GM12878 (cell line): Measurements from ENCODE around the gene MAST4. TPM values are rescaled to one million over a fixed set of nuclear protein-coding genes. Genes with fewer than 3 reads are reported as not detected.

Experiments
- ATAC-seq: fragments of 200-7000 bp; cut with Tn5 transposase; 3 replicates; pipeline ENCODE4 v1.9.1; 2020; ENCODE audit warnings: mild to moderate bottlenecking, moderate library complexity
- BruUV-seq: library from RNA; stranded (reverse); fragments of 400-500 nt; replicated peaks from 2 replicates; lab custom pipeline; 2021; lab: Mats Ljungman, UMichigan
- CTCF ChIA-PET: fragments of 300-600 bp; sonication (Branson Sonifier 250); formaldehyde crosslinking; extraction: SDS; loops from one replicate; lab custom pipeline; 2021; ENCODE audit warnings: inconsistent platforms; lab: Yijun Ruan, JAX
- POLR2A ChIA-PET: fragments of 350-600 bp; formaldehyde crosslinking; extraction: SDS; loops from one replicate; lab custom pipeline; 2021; ENCODE audit warnings: inconsistent platforms; lab: Charles Lee
- RAD21 ChIA-PET: fragments of 300-600 bp; sonication (Branson Sonifier 250); formaldehyde crosslinking; loops from one replicate; lab custom pipeline; 2023; ENCODE audit warnings: antibody characterized with exemption; ENCODE audit not compliant: unreplicated experiment; lab: Charles Lee
- SMC1A ChIA-PET: fragments of 300-600 bp; sonication (Branson Sonifier 250); formaldehyde crosslinking; loops from one replicate; lab custom pipeline; 2023; ENCODE audit not compliant: unreplicated experiment, uncharacterized antibody; lab: Charles Lee
- DNase-seq: peaks from one replicate; pipeline ENCODE4 v3.0.0-alpha.2; 2011; ENCODE audit warnings: low read depth, low spot score
- FAIRE-seq: peaks from 3 replicates; lab custom pipeline; 2011; peaks lifted over from hg19 to GRCh38; lab: Jason Lieb, UNC
- H2AFZ ChIP-seq: 2 replicates; pipeline ENCODE4 v1.6.0; 2011; ENCODE audit warnings: low read depth, low read length, control low read depth; ENCODE audit not compliant: control insufficient read depth
- H3K27ac ChIP-seq: 2 replicates; pipeline ENCODE4 v1.5.1; 2011; ENCODE audit warnings: control low read depth; ENCODE audit not compliant: control insufficient read depth, insufficient read depth
- H3K27me3 ChIP-seq, 2 experiments: replicated peaks in 1 of 2; 2 replicates each; pipeline versions ENCODE4 v1.6.0 to v1.6.1; 2011; ENCODE audit warnings: low read length in 1 of 2; ENCODE audit not compliant: control insufficient read depth in 2 of 2, insufficient read depth in 2 of 2
- H3K36me3 ChIP-seq, 2 experiments: 2 replicates each; pipeline ENCODE4 v1.5.1; 2011; ENCODE audit warnings: low read length in 1 of 2; ENCODE audit not compliant: control insufficient read depth in 2 of 2, insufficient read depth in 2 of 2
- H3K4me1 ChIP-seq: 2 replicates; pipeline ENCODE4 v1.6.1; 2011; ENCODE audit warnings: mild to moderate bottlenecking, low read length, moderate library complexity, mixed read lengths; ENCODE audit not compliant: control insufficient read depth, insufficient read depth
- H3K4me2 ChIP-seq: 2 replicates; pipeline ENCODE4 v1.6.0; 2011; ENCODE audit warnings: control low read depth; ENCODE audit not compliant: control insufficient read depth, insufficient read depth
- H3K4me3 ChIP-seq: fragments of 200-600 bp; sonication (generic); 2 replicates; pipeline ENCODE4 v1.5.1; 2016
- H3K79me2 ChIP-seq: 2 replicates; pipeline ENCODE4 v1.6.0; 2011; ENCODE audit warnings: low read length; ENCODE audit not compliant: control insufficient read depth, insufficient read depth
- H3K9ac ChIP-seq: 2 replicates; pipeline ENCODE4 v1.8.0; 2011; ENCODE audit warnings: low read length, control low read depth, mixed read lengths; ENCODE audit not compliant: control insufficient read depth, insufficient read depth
- H3K9me3 ChIP-seq: replicated peaks from 3 replicates; pipeline ENCODE4 v1.5.1; 2011; ENCODE audit warnings: mild to moderate bottlenecking, low read length; ENCODE audit not compliant: control insufficient read depth, insufficient read depth
- H4K20me1 ChIP-seq: 2 replicates; pipeline ENCODE4 v1.6.0; 2011; ENCODE audit not compliant: control insufficient read depth, insufficient read depth
- CHD1 ChIP-seq: IDR thresholded peaks from 2 replicates; pipeline ENCODE4 v1.6.1; 2012; ENCODE audit warnings: low read depth, low read length, improper control_type of control experiment
- EZH2 ChIP-seq: IDR thresholded peaks from 2 replicates; pipeline ENCODE4 v1.6.1; 2012; ENCODE audit warnings: low read depth, mild to moderate bottlenecking, control low read depth, inconsistent platforms, low read length, borderline replicate concordance; ENCODE audit not compliant: control insufficient read depth
- FOXK2 ChIP-seq: fragments of 450-650 bp; IDR thresholded peaks from 2 replicates; pipeline ENCODE4 v1.6.1; 2017; ENCODE audit warnings: mild to moderate bottlenecking, moderate library complexity
- JUND ChIP-seq: IDR thresholded peaks from 2 replicates; pipeline ENCODE4 v1.6.1; 2012; ENCODE audit warnings: low read depth, mild to moderate bottlenecking, low read length, improper control_type of control experiment, moderate library complexity
- NFXL1 ChIP-seq: fragments of 450-650 bp; IDR thresholded peaks from 2 replicates; pipeline ENCODE4 v1.6.1; 2017; ENCODE audit warnings: antibody characterized with exemption, mild to moderate bottlenecking, borderline replicate concordance
- POU2F2 ChIP-seq: IDR thresholded peaks from 3 replicates; pipeline ENCODE4 v1.6.1; 2011; ENCODE audit warnings: low read depth, mild to moderate bottlenecking, low read length, borderline replicate concordance
- SPI1 ChIP-seq: IDR thresholded peaks from 2 replicates; pipeline ENCODE4 v1.6.1; 2011; ENCODE audit warnings: low read depth, mild to moderate bottlenecking, low read length, moderate library complexity, borderline replicate concordance; ENCODE audit not compliant: insufficient read depth
- SUZ12 ChIP-seq: fragments of 200-600 bp; sonication (generic); IDR thresholded peaks from one replicate; pipeline ENCODE4 v1.6.1; 2018; ENCODE audit warnings: antibody characterized with exemption, mild to moderate bottlenecking; ENCODE audit not compliant: unreplicated experiment
- ZNF384 ChIP-seq: IDR thresholded peaks from 2 replicates; pipeline ENCODE4 v1.6.1; 2012; ENCODE audit warnings: low read depth, mild to moderate bottlenecking, low read length, improper control_type of control experiment, borderline replicate concordance
- WGBS: methylation state at CpG from one replicate; pipeline ENCODE4 v1.1.6; 2016; ENCODE audit warnings: low lambda C conversion rate; ENCODE audit not compliant: insufficient replicate concordance, insufficient coverage; ENCODE audit errors: missing lambda C conversion rate; 5-methylcytosine and 5-hydroxymethylcytosine counted together
- in situ Hi-C: fragments of 300-500 bp; cut with MboI; formaldehyde crosslinking; loops from 9 replicates; pipeline ENCODE4 v1.14.3; 2018; ENCODE audit warnings: mixed read lengths
- intact Hi-C: fragments of 100-400 bp; cut with micrococcal nuclease; formaldehyde crosslinking; loops from one replicate; pipeline ENCODE4 v1.14.2; 2022; ENCODE audit not compliant: unreplicated experiment
- polyA plus RNA-seq, 11 experiments: library from polyadenylated mRNA; depleted of rRNA in 4 of 11; unstranded in 6 of 11; stranded (reverse) in 5 of 11; fragments of >200 nt; fragmentation: Nextera tagmentation in 4 of 11; fragmentation: Illumina TruSeq in 1 of 11; extraction: Ambion mirVana in 4 of 11; extraction: Trizol in 1 of 11; gene quantifications; 1 replicate in 1 of 11; 2 replicates in 10 of 11; pipeline versions ENCODE4 v1.2.1 to v1.2.3, GENCODE V29; 2011 to 2016; ENCODE audit warnings: inconsistent platforms in 2 of 11, missing spikeins in 2 of 11, low read depth in 1 of 11
- total RNA-seq, 4 experiments: library from RNA; depleted of rRNA in 3 of 4; stranded (reverse); fragments of >200 nt in 3 of 4; fragmentation: Illumina TruSeq in 1 of 4; extraction: Trizol in 1 of 4; gene quantifications; 2 replicates each; pipeline versions ENCODE4 v1.2.1 to v1.2.3, GENCODE V29; 2013 to 2021
- TF ChIP-seq, protein P1 (sequence below): fragments of 450-650 bp; IDR thresholded peaks from 2 replicates; pipeline ENCODE4 v1.6.1; 2017; ENCODE audit warnings: mild to moderate bottlenecking

The MAST4 gene
- total and polyA plus RNA-seq, 10 of the 15 experiments (the other 5 are each of a cell fraction or from before 2014, with no cell fraction given): 0.02 to 1.6 (median 0.29) TPM; not detected in 1

DNA sequence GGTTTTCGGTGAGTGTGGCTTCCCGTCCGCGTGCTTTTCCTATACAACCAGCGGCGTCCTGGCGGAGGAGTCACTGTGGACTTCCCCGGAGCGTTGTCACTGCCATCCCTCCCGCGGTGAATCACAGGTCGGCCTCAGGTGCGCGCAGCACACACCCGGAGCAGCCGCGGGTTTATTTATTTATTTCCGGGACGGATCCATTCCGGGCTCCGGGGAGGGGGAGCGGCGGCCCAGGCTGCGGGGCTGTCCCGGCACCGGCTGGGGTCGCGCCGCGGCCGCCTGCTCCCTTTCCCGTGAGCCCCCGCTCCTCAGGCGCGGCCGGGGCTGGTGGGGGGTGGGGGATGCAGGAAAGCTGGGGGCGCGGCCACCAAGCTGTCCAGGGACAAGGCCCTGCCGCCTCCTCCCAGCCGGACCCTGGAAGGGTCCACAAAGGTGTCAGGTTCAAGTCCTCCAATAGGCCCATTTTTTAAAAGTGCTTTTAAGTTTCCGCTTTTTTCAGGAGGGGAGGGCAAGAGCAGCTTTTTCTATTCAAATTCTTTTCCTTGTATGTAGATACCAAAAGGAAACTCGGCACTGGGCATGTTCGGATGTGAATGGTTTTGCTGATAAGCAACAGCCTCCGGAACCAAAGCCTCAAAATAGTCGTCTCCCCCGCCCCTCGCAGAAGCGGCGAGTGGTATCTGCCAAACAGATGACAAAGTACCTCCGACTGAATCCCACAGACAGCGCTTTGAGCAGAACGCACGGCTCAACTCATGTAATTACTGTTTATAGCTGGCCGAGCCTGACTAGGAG lies 407.9 kb downstream of the MAST4 start:
- FAIRE-seq (peak; percentile 38), DNase-seq (peak; percentile 9), ATAC-seq (peak; percentile 73)
- RAD21 ChIA-PET: no interaction called here
- POLR2A ChIA-PET: no interaction called here
- SMC1A ChIA-PET: no interaction called here
- intact Hi-C loops (no loop called here), in situ Hi-C loops (no loop called here)
- Histone ChIP-seq H3K4me2 (peak overlapping the region; percentile 87), H3K4me3 (peak overlapping the region; percentile 59; the same call in 1 of the 2 replicates), H3K9me3 (no peaks in the 10 kb centered on the region), H3K79me2 (no peaks in the 10 kb centered on the region), H3K27ac (no peak overlapping the region), H3K36me3 (no peaks in the 10 kb centered on the region), H4K20me1 (no peaks in the 10 kb centered on the region), H3K9ac (0 out of 2 replicates have a peak overlapping the region, but pooled peaks have one; percentile 4), H3K27me3 (peaks cover 2 to 3% of the 10 kb centered on the region in 2 experiments; a peak in 2 of 4 replicates), H2AFZ (peak overlapping the region; percentile 53), H3K4me1 (no peaks in the 10 kb centered on the region)
- 5% methylated on average over 43 of the region's 54 CpGs for WGBS
- CTCF ChIA-PET: no interaction called here
- TF ChIP-seq SPI1 (no peak), JUND (peak; percentile 44; the same call in 1 of the 2 replicates), CHD1 (0 out of 2 replicates have a peak, but pooled peaks have one; percentile 63), FOXK2 (0 out of 2 replicates have a peak, but pooled peaks have one; percentile 3), EZH2 (0 out of 2 replicates have a peak, but pooled peaks have one; percentile 46), NFXL1 (no peak), SUZ12 (peak; percentile 37), POU2F2 (no peak), ZNF384 (no peak)
- TF ChIP-seq, protein P1, sequence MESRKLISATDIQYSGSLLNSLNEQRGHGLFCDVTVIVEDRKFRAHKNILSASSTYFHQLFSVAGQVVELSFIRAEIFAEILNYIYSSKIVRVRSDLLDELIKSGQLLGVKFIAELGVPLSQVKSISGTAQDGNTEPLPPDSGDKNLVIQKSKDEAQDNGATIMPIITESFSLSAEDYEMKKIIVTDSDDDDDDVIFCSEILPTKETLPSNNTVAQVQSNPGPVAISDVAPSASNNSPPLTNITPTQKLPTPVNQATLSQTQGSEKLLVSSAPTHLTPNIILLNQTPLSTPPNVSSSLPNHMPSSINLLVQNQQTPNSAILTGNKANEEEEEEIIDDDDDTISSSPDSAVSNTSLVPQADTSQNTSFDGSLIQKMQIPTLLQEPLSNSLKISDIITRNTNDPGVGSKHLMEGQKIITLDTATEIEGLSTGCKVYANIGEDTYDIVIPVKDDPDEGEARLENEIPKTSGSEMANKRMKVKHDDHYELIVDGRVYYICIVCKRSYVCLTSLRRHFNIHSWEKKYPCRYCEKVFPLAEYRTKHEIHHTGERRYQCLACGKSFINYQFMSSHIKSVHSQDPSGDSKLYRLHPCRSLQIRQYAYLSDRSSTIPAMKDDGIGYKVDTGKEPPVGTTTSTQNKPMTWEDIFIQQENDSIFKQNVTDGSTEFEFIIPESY: no peak
- BruUV-seq: no TSS peak
